HG02970 (cell line): Measurements from ENCODE around the gene TAS1R1.

Source experiments
- ATAC-seq: cut with Tn5 transposase; IDR thresholded peaks from one replicate; pipeline ENCODE4 v1.9.1; 2021; ENCODE audit warnings: mild to moderate bottlenecking, moderate library complexity, moderate number of reproducible peaks; ENCODE audit not compliant: unreplicated experiment, low FRiP score

The TAS1R1 gene

GRCh38 chr1:6554907-6555778 lies at the start of gene TAS1R1:
TSS of gene TAS1R1 (plus strand) at chr1:6555307. CDS start at chr1:6555374, 67 bp downstream.
- no peak for ATAC-seq

GRCh38 chr1:6505367-6506209 lies 49.5 kb upstream of the TAS1R1 start:
- ATAC-seq = no peak

GRCh38 chr1:6506210-6507036 lies 48.7 kb upstream of the TAS1R1 start:
- no peak for ATAC-seq

- no peak for ATAC-seq
Measured at GRCh38 chr1:6507037-6507428, 48.1 kb upstream of the TAS1R1 start.

- ATAC-seq = no peak
Measured at GRCh38 chr1:6507461-6507911, 47.6 kb upstream of the TAS1R1 start.

- ATAC-seq = no peak
Measured at GRCh38 chr1:6508154-6508815, 46.8 kb upstream of the TAS1R1 start.

GRCh38 chr1:6508816-6509189 lies 46.3 kb upstream of the TAS1R1 start:
- no peak for ATAC-seq

- no peak for ATAC-seq
Measured at GRCh38 chr1:6509220-6509918, 45.7 kb upstream of the TAS1R1 start.

GRCh38 chr1:6509919-6510291 lies 45.2 kb upstream of the TAS1R1 start:
- ATAC-seq = no peak

GRCh38 chr1:6510493-6510892 lies 44.6 kb upstream of the TAS1R1 start:
- no peak for ATAC-seq

- no peak for ATAC-seq
Measured at GRCh38 chr1:6511056-6511455, 44.1 kb upstream of the TAS1R1 start.

GRCh38 chr1:6511561-6512244 lies 43.4 kb upstream of the TAS1R1 start:
- no peak for ATAC-seq

- ATAC-seq = no peak
Measured at GRCh38 chr1:6512245-6512907, 42.7 kb upstream of the TAS1R1 start.

- no peak for ATAC-seq
Measured at GRCh38 chr1:6512908-6513280, 42.2 kb upstream of the TAS1R1 start.

- no peak for ATAC-seq
Measured at GRCh38 chr1:6513320-6513801, 41.7 kb upstream of the TAS1R1 start.

- ATAC-seq = no peak
Measured at GRCh38 chr1:6515771-6516170, 39.3 kb upstream of the TAS1R1 start.

- ATAC-seq = no peak
Measured at GRCh38 chr1:6517435-6517851, 37.7 kb upstream of the TAS1R1 start.

GRCh38 chr1:6519491-6519934 lies 35.6 kb upstream of the TAS1R1 start:
- no peak for ATAC-seq
